ENCODE results near the gene LACTBL1.

Gene LACTBL1

DNA sequence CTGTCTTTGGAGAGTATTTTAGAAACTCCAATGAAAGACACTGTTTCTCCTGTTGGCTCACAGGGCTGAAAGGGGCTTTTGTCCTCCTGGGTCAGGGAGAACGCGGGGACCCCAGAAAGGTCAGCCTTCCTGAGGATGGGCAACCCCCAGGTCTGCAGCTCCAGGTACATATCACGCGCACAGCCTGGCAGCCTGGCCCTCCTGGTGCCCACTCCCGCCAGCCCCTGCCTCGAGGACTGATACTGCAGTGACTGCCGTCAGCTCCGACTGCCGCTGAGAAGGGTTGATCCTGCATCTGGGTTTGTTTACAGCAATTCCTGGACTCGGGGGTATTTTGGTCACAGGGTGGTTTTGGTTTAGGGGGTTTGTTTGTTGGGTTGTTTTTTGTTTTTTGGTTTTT lies 58.5 kb downstream of the LACTBL1 start:
- DNase-seq (ENCODE audit: low spot score): no peak
- in situ Hi-C loops (cut with MboI; ENCODE audit: low sequenced_read_pairs, unreplicated experiment): no loop called here
- no peak for TF ChIP-seq CTCF (IDR thresholded peaks at IDR 0.05; ENCODE audit: borderline replicate concordance, control extremely low read depth, extremely low read depth, insufficient read depth, missing control alignments)

GRCh38 chr1:22913421-22914141 lies 59.1 kb downstream of the LACTBL1 start:
- no peak for DNase-seq (ENCODE audit: low spot score)
- in situ Hi-C loops (cut with MboI; ENCODE audit: low sequenced_read_pairs, unreplicated experiment): no loop called here
- TF ChIP-seq CTCF (IDR thresholded peaks at IDR 0.05; ENCODE audit: borderline replicate concordance, control extremely low read depth, extremely low read depth, insufficient read depth, missing control alignments): no peak

- in situ Hi-C loops (cut with MboI; ENCODE audit: low sequenced_read_pairs, unreplicated experiment): no loop called here
- no peak for TF ChIP-seq CTCF (IDR thresholded peaks at IDR 0.05; ENCODE audit: borderline replicate concordance, control extremely low read depth, extremely low read depth, insufficient read depth, missing control alignments)
Measured at GRCh38 chr1:22912311-22912710, 60.4 kb downstream of the LACTBL1 start.

DNA sequence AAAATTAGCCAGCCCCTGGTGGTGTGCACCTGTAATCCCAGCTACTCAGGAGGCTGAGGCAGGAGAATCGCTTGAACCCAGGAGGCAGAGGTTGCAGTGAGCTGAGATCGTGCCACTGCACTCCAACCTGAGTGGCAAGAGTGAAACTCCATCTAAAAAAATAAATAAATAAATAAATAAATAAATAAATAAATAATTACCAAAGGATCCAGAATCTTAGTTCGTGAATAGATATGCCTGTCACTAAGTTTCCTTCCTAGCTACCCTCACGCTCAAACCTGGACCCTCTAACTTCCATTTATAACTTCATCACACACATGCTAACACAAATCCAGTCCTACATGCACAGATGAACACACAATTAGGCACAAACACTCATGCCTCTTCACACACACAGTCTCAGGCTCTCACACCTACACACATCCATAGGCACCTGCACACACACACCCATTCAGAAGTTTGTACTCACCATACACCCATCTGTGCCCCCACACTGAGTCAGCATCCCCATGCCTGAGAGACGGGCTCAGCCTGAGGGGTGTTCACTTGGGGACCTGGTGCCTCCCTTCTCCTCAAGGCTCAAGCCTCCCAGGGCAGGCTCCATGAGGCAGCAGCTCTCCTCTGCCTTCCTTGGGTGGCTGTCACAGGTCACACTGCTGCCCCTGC lies 61.5 kb downstream of the LACTBL1 start:
- in situ Hi-C loops (cut with MboI; ENCODE audit: low sequenced_read_pairs, unreplicated experiment): no loop called here
- no peak for DNase-seq (ENCODE audit: low spot score)
- TF ChIP-seq CTCF (IDR thresholded peaks at IDR 0.05; ENCODE audit: borderline replicate concordance, control extremely low read depth, extremely low read depth, insufficient read depth, missing control alignments): no peak

More at GRCh38 chr1:22912311-22912710, 60.4 kb downstream of the LACTBL1 start:
- DNase-seq (ENCODE audit: low spot score): no peak

GRCh38 chr1:22910286-22910685 lies 62.4 kb downstream of the LACTBL1 start:
- in situ Hi-C loops (cut with MboI; ENCODE audit: low sequenced_read_pairs, unreplicated experiment): no loop called here
- TF ChIP-seq CTCF (IDR thresholded peaks at IDR 0.05; ENCODE audit: borderline replicate concordance, control extremely low read depth, extremely low read depth, insufficient read depth, missing control alignments): no peak
- DNase-seq (ENCODE audit: low spot score): no peak

DNA sequence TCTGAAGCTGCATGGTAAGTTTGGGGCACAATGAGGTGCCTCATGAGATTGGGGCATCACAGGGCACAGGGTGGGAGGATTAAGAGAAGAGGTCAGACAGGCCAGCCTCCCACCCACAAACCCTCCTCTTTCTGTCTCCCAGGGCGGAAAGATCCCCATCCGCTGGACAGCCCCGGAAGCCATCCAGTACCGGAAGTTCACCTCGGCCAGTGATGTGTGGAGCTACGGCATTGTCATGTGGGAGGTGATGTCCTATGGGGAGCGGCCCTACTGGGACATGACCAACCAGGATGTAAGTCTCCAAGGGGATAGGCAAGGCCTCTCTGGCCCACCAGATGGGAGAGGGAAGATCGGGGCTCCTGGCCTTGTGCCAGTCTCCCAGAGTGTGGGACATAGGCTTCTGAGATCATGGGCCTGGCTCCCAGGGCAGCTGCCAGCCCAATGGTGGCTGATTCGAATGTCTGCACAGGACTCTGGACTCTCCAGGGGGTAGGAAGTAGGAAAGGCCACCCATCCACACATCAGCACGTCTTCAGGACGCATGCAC lies 63.7 kb downstream of the LACTBL1 start:
- in situ Hi-C loops (cut with MboI; ENCODE audit: low sequenced_read_pairs, unreplicated experiment): no loop called here
- TF ChIP-seq CTCF (IDR thresholded peaks at IDR 0.05; ENCODE audit: borderline replicate concordance, control extremely low read depth, extremely low read depth, insufficient read depth, missing control alignments): no peak
- DNase-seq (ENCODE audit: low spot score): no peak

Measured in GM13976 (cell line).